ENCODE results near the gene PDLIM5.

DNA sequence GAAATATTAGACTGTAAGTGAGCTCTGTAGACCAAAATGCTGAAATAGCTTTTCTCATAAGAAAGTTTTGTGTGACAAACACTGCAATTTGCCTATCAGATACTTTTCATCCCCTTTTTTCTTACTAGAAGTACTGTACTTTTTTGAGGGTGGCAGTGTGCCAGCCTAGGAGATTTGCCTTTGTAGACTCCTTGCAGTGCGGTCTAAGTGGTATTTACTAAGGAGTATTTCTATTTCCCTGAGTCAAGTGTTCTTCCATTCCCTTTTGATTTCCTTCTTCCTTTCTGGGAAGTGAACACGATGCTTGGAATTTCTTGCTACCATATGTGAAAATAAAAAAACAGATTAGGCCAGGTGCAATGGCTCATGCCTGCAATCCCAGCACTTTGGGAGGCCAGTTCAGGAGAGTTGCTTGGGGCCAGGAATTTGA is 34.6 kb downstream of the PDLIM5 start:
- TF ChIP-seq, protein P1, sequence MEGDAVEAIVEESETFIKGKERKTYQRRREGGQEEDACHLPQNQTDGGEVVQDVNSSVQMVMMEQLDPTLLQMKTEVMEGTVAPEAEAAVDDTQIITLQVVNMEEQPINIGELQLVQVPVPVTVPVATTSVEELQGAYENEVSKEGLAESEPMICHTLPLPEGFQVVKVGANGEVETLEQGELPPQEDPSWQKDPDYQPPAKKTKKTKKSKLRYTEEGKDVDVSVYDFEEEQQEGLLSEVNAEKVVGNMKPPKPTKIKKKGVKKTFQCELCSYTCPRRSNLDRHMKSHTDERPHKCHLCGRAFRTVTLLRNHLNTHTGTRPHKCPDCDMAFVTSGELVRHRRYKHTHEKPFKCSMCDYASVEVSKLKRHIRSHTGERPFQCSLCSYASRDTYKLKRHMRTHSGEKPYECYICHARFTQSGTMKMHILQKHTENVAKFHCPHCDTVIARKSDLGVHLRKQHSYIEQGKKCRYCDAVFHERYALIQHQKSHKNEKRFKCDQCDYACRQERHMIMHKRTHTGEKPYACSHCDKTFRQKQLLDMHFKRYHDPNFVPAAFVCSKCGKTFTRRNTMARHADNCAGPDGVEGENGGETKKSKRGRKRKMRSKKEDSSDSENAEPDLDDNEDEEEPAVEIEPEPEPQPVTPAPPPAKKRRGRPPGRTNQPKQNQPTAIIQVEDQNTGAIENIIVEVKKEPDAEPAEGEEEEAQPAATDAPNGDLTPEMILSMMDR (IDR thresholded peaks at IDR 0.05): no peak
- no peak for TF ChIP-seq POLR2A (IDR thresholded peaks at IDR 0.05)

Data from suprapubic skin (tissue), 3 donors.